ENCODE results near the gene PDE6B. TPM values are rescaled to one million over a fixed set of nuclear protein-coding genes. Genes with fewer than 3 reads are reported as not detected.

The PDE6B gene
- polyA plus RNA-seq, 1 donor (not counting 4 experiments of a cell fraction or from before 2014, with no cell fraction given): not detected

DNA sequence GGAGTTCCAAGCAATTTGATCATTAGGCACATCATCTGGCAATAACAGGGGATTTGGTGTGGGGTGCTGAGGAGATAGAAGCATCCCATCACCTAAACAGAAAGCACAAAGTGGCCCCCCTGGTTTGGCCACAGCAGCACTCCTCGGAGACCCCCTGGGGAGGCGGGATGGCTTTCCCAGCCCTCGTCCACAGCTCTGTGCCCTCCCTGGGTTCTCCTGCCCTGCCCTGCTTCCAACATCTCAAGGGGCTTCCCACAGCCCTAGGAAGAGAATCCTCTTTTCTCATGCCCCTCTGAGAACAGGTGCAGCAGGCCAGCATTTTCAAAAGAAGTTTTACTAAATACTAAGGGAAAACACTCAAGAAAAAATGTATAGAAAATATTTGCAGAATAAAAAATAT, 35.9 kb downstream of the PDE6B start:
- H2AFZ ChIP-seq (ENCODE audit: control insufficient read depth, low read length): no peak overlapping the region
- dilution Hi-C loops (cut with MboI; ENCODE audit: extremely low pct_ligation_motif_present, low sequenced_read_pairs): no loop called here
- TF ChIP-seq EZH2 (IDR thresholded peaks at IDR 0.05; ENCODE audit: low read length): no peak
- TF ChIP-seq, protein P1, sequence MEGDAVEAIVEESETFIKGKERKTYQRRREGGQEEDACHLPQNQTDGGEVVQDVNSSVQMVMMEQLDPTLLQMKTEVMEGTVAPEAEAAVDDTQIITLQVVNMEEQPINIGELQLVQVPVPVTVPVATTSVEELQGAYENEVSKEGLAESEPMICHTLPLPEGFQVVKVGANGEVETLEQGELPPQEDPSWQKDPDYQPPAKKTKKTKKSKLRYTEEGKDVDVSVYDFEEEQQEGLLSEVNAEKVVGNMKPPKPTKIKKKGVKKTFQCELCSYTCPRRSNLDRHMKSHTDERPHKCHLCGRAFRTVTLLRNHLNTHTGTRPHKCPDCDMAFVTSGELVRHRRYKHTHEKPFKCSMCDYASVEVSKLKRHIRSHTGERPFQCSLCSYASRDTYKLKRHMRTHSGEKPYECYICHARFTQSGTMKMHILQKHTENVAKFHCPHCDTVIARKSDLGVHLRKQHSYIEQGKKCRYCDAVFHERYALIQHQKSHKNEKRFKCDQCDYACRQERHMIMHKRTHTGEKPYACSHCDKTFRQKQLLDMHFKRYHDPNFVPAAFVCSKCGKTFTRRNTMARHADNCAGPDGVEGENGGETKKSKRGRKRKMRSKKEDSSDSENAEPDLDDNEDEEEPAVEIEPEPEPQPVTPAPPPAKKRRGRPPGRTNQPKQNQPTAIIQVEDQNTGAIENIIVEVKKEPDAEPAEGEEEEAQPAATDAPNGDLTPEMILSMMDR (optimal IDR thresholded peaks at IDR 0.05 in 1 of 3, IDR thresholded peaks at IDR 0.05 in 1 of 3, conservative IDR thresholded peaks at IDR 0.05 in 1 of 3; ENCODE audit: extremely low read depth in 1 of 3, insufficient read depth in 2 of 3, low read length in 3 of 3): no peak
- no peaks in the 10 kb centered on the region for H3K79me2 ChIP-seq (ENCODE audit: control insufficient read depth, insufficient read depth, low read length)
- H3K9ac ChIP-seq (ENCODE audit: control insufficient read depth, extremely low read depth, insufficient read depth, low read length): no peak overlapping the region
- no peaks in the 10 kb centered on the region for H4K20me1 ChIP-seq (ENCODE audit: control insufficient read depth, extremely low read depth, insufficient read depth, low read length)
- no peak overlapping the region for H3K4me3 ChIP-seq (ENCODE audit: control insufficient read depth in 2 of 3, extremely low read depth in 1 of 3, insufficient read depth in 2 of 3, low read depth in 1 of 3, low read length in 3 of 3)
- H3K4me2 ChIP-seq (ENCODE audit: control insufficient read depth, extremely low read depth, insufficient read depth, low read depth, low read length): no peak overlapping the region
- H3K36me3 ChIP-seq (ENCODE audit: control insufficient read depth in 2 of 2, extremely low read depth in 1 of 2, insufficient read depth in 2 of 2, low read length in 2 of 2): no peaks in the 10 kb centered on the region
- no peaks in the 10 kb centered on the region for H3K4me1 ChIP-seq (ENCODE audit: control insufficient read depth, extremely low read depth, insufficient read depth, low read length)
- DNase-seq (ENCODE audit: low read depth, low spot score): no peak
- no peaks in the 10 kb centered on the region for H3K9me1 ChIP-seq (ENCODE audit: control insufficient read depth, extremely low read depth, insufficient read depth, low read length)
- H3K27ac ChIP-seq (ENCODE audit: control insufficient read depth, insufficient read depth, low read length): no peak overlapping the region
- H3K9me3 ChIP-seq (ENCODE audit: control insufficient read depth, low read depth, low read length): peaks cover 3% of the 10 kb centered on the region
- H3K27me3 ChIP-seq (ENCODE audit: control insufficient read depth, extremely low read depth, insufficient read depth, low read length): peaks cover 18% of the 10 kb centered on the region
- no peak for FAIRE-seq

DNA sequence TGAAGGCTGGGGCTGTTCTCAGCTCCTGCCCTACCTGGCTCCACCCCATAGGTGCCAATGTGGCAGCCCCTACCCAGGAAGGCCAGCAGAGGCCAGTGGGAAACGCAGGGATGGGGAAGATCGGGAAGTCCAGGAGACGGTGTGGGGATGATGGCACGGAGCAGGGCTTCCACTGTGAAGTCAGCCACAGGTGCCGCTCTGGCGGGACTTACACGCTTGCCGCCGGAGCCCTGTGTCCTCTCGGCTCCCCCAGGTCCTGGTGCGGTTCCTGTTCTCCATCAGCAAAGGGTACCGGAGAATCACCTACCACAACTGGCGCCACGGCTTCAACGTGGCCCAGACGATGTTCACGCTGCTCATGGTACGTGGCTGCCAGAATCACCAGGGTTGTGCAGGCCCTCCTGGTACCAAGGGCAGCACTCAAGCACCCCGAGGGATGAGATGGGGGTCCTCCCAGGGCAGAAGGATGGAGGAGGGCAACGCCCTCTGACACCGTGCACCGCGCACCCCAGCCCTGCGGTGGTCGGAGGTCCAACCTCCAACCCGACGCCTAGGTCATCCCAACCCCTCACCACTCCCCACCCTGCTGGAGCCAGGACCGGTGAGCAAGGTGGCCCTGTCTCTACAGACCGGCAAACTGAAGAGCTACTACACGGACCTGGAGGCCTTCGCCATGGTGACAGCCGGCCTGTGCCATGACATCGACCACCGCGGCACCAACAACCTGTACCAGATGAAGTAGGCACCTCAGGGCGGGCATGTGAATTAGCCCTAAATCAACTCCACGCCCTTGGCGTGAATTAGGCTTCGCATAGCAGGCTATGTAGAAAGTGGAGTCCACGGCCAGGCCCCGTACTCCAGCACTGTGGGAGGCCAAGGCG, 36.7 kb downstream of the PDE6B start:
- peaks cover 18% of the 10 kb centered on the region for H3K27me3 ChIP-seq (ENCODE audit: control insufficient read depth, extremely low read depth, insufficient read depth, low read length)
- peaks cover 3% of the 10 kb centered on the region for H3K9me3 ChIP-seq (ENCODE audit: control insufficient read depth, low read depth, low read length)
- no peak overlapping the region for H3K4me2 ChIP-seq (ENCODE audit: control insufficient read depth, extremely low read depth, insufficient read depth, low read depth, low read length)
- DNase-seq (ENCODE audit: low read depth, low spot score) (no peak), FAIRE-seq (no peak)
- H3K9me1 ChIP-seq (ENCODE audit: control insufficient read depth, extremely low read depth, insufficient read depth, low read length): no peaks in the 10 kb centered on the region
- H3K79me2 ChIP-seq (ENCODE audit: control insufficient read depth, insufficient read depth, low read length): no peaks in the 10 kb centered on the region
- no peak overlapping the region for H3K9ac ChIP-seq (ENCODE audit: control insufficient read depth, extremely low read depth, insufficient read depth, low read length)
- no peak overlapping the region for H3K27ac ChIP-seq (ENCODE audit: control insufficient read depth, insufficient read depth, low read length)
- H3K4me3 ChIP-seq (ENCODE audit: control insufficient read depth in 2 of 3, extremely low read depth in 1 of 3, insufficient read depth in 2 of 3, low read depth in 1 of 3, low read length in 3 of 3): no peak overlapping the region
- no peak overlapping the region for H2AFZ ChIP-seq (ENCODE audit: control insufficient read depth, low read length)
- dilution Hi-C loops (cut with MboI; ENCODE audit: extremely low pct_ligation_motif_present, low sequenced_read_pairs): no loop called here
- no peak for TF ChIP-seq EZH2 (IDR thresholded peaks at IDR 0.05; ENCODE audit: low read length)
- TF ChIP-seq, protein P1 (optimal IDR thresholded peaks at IDR 0.05 in 1 of 3, IDR thresholded peaks at IDR 0.05 in 1 of 3, conservative IDR thresholded peaks at IDR 0.05 in 1 of 3; ENCODE audit: extremely low read depth in 1 of 3, insufficient read depth in 2 of 3, low read length in 3 of 3): no peak
- H3K4me1 ChIP-seq (ENCODE audit: control insufficient read depth, extremely low read depth, insufficient read depth, low read length): no peaks in the 10 kb centered on the region
- H3K36me3 ChIP-seq (ENCODE audit: control insufficient read depth in 2 of 2, extremely low read depth in 1 of 2, insufficient read depth in 2 of 2, low read length in 2 of 2): no peaks in the 10 kb centered on the region
- H4K20me1 ChIP-seq (ENCODE audit: control insufficient read depth, extremely low read depth, insufficient read depth, low read length): no peaks in the 10 kb centered on the region

All from keratinocyte (primary cell).